Measurements from ENCODE around the gene PTP4A2. TPM values are rescaled to one million over a fixed set of nuclear protein-coding genes. Genes with fewer than 3 reads are reported as not detected.
A peak's percentile ranks its signal among the peaks of the same experiment; 100 is the strongest.

The PTP4A2 gene
- 100 to 1,000 TPM; 160 to 241 (median 173) TPM for total RNA-seq

DNA sequence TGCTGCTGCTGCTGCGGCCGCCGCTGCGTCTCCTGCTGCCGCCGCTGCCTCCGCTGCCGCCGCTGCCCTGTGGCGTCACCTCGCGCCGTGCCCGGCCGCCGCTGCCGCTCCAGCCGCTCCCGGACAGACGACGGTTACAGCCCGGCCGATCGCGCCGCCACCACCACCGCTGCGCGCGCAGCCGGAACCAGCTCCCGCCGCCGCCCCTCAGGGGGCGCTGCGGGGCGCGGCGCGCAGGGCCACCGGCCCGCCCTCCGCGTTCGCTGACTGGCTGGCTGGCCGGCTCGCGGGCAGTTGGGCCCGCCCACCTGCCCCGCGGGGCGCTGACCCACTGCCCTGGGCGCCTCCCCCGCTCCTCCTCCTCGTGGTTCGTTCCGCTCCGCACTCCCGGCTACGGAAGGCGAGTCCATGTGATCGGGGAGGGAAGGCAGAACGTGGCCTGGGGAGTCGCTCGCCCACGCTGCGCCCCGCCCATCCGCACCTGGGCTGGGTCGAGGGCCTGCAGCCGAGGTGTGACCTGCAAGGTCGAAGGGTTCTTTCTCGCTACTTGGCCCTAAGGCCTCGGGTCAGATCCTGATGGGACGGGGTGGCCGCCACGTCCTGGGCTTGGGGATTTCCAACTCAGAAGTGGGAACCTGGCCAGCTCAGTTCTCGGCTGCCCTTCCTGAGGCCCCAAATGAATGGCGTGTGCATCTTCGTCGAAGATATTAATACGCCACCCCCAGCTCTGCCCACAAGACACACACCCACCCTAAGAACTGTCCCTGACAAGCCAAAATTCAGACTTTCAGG lies at the start of gene PTP4A2:
PTP4A2 (minus strand) TSS at position 185 of the 792 bp plus-strand sequence. CDS start 19,303 bp downstream, outside the sequence.
- Histone ChIP-seq H3K4me1 (peaks cover 51 to 73% (median 61%) of the 10 kb centered on the region in 4 donors), H3K4me3 (peak within 1 kb of the TSS; percentile 80 to 88 (median 84)), H3K36me3 (no peaks in the 10 kb centered on the region), H3K27ac (replicated peaks in 1 of 4) (peak within 1 kb of the TSS; percentile 94 to 97 (median 96)), H3K27me3 (no peaks in the 10 kb centered on the region), H3K9me3 (no peaks in the 10 kb centered on the region)
- no peak for TF ChIP-seq EP300 (IDR thresholded peaks at IDR 0.05)
- peak; percentile 82 to 92 for TF ChIP-seq POLR2AphosphoS5 (IDR thresholded peaks at IDR 0.05)
- TF ChIP-seq POLR2A (IDR thresholded peaks at IDR 0.05; ENCODE audit: low read depth), result peak; percentile 67
- TF ChIP-seq, protein P1, sequence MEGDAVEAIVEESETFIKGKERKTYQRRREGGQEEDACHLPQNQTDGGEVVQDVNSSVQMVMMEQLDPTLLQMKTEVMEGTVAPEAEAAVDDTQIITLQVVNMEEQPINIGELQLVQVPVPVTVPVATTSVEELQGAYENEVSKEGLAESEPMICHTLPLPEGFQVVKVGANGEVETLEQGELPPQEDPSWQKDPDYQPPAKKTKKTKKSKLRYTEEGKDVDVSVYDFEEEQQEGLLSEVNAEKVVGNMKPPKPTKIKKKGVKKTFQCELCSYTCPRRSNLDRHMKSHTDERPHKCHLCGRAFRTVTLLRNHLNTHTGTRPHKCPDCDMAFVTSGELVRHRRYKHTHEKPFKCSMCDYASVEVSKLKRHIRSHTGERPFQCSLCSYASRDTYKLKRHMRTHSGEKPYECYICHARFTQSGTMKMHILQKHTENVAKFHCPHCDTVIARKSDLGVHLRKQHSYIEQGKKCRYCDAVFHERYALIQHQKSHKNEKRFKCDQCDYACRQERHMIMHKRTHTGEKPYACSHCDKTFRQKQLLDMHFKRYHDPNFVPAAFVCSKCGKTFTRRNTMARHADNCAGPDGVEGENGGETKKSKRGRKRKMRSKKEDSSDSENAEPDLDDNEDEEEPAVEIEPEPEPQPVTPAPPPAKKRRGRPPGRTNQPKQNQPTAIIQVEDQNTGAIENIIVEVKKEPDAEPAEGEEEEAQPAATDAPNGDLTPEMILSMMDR (IDR thresholded peaks at IDR 0.05), result peak; percentile 31 to 79 (median 66)
- 2% methylated on average over 7 of the region's 82 CpGs for WGBS
- peak; percentile 97 for DNase-seq (ENCODE audit: extremely low spot score)
- intact Hi-C loops (cut with DNase I), result loop anchor here (10.0 kb wide), 1 partner anchor 76 kb away; the partner anchor contains the start of gene KHDRBS1

DNA sequence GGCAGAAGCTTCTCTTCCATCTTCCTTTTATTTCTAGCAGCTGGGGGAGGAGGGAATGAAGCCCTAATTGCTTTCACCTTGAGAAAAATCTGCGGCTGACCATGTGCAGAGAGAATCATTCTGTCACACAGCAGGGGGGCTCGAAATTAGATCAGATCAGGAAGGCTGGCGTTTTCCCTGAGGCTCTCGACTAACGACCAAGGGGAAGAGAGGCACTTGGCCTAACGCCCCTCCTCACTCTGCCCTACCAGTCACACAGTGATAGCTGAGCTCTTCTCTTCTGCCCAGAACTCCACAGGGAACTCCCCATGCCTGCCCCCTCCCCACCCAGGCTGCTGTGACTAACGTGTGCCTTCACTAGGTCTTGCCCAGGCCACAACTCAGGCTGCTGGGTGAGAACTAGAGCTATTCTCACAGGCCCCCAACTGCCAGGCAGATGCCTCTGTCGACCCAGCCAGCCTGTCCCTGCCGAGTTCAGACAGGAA lies 49.0 kb upstream of the PTP4A2 start:
- no peaks in the 10 kb centered on the region for H3K36me3 ChIP-seq
- peaks cover 9 to 26% (median 20%) of the 10 kb centered on the region in 4 donors for H3K4me1 ChIP-seq
- TF ChIP-seq POLR2A (IDR thresholded peaks at IDR 0.05; ENCODE audit: low read depth) (no peak), EP300 (IDR thresholded peaks at IDR 0.05) (no peak), POLR2AphosphoS5 (IDR thresholded peaks at IDR 0.05) (no peak)
- TF ChIP-seq, protein P1 (IDR thresholded peaks at IDR 0.05), result no peak
- no peak for DNase-seq (ENCODE audit: extremely low spot score)
- intact Hi-C loops (cut with DNase I), result no loop called here
- H3K27me3 ChIP-seq, result no peaks in the 10 kb centered on the region
- no peak overlapping the region for H3K4me3 ChIP-seq
- H3K9me3 ChIP-seq, result no peaks in the 10 kb centered on the region
- 88% methylated on average over 9 of the region's 9 CpGs for WGBS
- no peak overlapping the region for H3K27ac ChIP-seq (replicated peaks in 1 of 4)

DNA sequence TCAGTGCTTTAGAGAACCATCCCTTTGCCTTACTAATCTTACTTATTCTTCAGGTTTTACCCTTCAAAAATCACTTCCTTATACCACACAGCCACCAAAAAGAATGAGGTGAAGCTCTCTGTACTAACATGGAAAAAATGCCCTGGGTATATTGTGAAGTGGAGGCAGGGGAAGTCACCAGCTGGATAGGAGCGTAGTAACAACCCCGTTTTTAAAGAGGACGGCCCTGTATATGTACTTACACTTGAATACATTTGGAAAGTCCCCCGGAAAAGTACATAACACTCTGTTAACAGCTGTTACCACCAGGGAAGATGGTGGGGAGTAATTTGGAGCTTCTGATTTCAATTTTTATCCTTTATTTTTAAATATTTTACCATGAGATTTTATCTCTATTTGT lies 47.3 kb upstream of the PTP4A2 start:
- H3K9me3 ChIP-seq, result no peaks in the 10 kb centered on the region
- H3K4me1 ChIP-seq, result peaks cover 9 to 12% (median 11%) of the 10 kb centered on the region in 4 donors
- peak overlapping the region; percentile 13 to 57 (median 33) for H3K27ac ChIP-seq (replicated peaks in 1 of 4)
- TF ChIP-seq POLR2A (IDR thresholded peaks at IDR 0.05; ENCODE audit: low read depth), result no peak
- no peak for TF ChIP-seq POLR2AphosphoS5 (IDR thresholded peaks at IDR 0.05)
- TF ChIP-seq EP300 (IDR thresholded peaks at IDR 0.05), result no peak
- TF ChIP-seq, protein P1 (IDR thresholded peaks at IDR 0.05), result no peak
- DNase-seq (ENCODE audit: extremely low spot score), result no peak
- no peaks in the 10 kb centered on the region for H3K27me3 ChIP-seq
- intact Hi-C loops (cut with DNase I), result no loop called here
- no peaks in the 10 kb centered on the region for H3K36me3 ChIP-seq
- peak overlapping the region in 1 of 4 donors; percentile 7 for H3K4me3 ChIP-seq
- WGBS, result 17% methylated on average over 4 of the region's 4 CpGs

DNA sequence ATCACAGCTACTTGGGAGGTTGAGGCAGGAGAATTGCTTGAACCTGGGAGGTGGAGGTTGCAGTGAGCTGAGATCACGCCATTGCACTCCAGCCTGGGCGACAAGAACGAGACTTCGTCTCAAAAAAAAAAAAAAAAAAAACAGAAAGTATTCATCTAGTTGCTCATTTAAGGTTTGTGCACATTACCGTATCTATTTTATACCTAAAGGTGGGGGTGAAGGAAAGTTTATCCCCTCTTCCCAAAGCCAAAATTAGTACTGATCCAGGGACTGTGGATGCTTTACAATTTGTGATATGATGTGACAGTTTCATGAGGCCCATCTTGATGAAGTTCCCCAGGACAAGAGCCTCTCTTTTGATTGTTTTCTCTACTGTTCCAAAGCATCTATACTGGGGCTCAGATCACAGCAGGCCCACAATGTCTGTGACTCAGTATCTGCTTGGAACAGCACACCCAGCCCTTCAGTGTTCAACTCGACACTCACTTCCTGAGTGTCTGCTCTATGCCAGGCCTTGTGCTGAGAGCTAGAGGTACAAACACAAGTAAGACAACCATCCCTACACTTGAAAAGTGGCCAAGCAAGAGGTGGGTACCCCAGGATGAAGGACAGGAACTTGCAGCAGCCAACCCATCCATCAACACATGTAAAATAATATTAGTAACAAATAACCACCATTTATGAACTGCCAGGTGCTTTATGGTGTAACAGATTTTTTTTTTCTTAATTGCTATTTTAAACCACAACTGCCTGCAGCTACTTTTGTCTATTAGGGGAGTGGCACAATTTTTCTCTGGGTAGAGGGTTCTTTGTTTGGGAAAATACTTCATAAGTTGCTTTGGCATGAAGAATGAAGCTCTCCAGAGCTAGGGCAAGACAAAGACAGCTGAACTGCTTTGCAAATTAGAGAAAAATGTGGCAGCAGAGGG lies 46.5 kb upstream of the PTP4A2 start:
- intact Hi-C loops (cut with DNase I), result loop anchor here (5.0 kb wide), 1 partner anchor 78 kb away; no protein-coding TSS in a partner anchor
- H3K27ac ChIP-seq (replicated peaks in 1 of 4), result peak overlapping the region; percentile 13 to 57 (median 33)
- no peak for DNase-seq (ENCODE audit: extremely low spot score)
- TF ChIP-seq, protein P1 (IDR thresholded peaks at IDR 0.05), result no peak
- no peak for TF ChIP-seq EP300 (IDR thresholded peaks at IDR 0.05)
- no peak for TF ChIP-seq POLR2A (IDR thresholded peaks at IDR 0.05; ENCODE audit: low read depth)
- TF ChIP-seq POLR2AphosphoS5 (IDR thresholded peaks at IDR 0.05), result no peak
- peak overlapping the region in 1 of 4 donors; percentile 7 for H3K4me3 ChIP-seq
- peaks cover 9 to 12% (median 11%) of the 10 kb centered on the region in 4 donors for H3K4me1 ChIP-seq
- H3K9me3 ChIP-seq, result no peaks in the 10 kb centered on the region
- no peaks in the 10 kb centered on the region for H3K27me3 ChIP-seq
- WGBS, result 87% methylated on average over 6 of the region's 6 CpGs
- H3K36me3 ChIP-seq, result no peaks in the 10 kb centered on the region
